Measurements from ENCODE around the gene SLC30A4.
A peak's percentile ranks its signal among the peaks of the same experiment; 100 is the strongest.

Gene SLC30A4

DNA sequence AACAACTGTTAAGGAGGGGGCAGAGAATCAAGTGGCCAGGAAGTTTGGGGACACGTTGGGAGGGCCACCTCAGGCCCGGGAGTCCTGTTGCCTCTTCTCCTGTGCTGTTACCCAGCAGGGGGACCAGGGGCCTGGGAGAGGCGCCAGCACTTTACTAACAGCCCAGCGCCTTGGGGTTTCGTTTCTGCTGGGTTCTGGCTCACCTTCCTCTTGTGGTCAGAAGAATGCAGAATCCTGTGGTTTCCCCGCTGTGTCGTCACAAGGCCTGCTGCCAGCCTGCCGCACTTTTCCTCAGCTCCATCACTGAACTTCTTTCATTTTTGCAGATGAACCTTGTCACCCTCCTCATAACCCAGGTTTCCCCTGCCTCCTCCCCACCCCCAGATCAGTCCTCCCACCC is 67.7 kb downstream of the SLC30A4 start:
- peak in 19 of 56 donors; percentile 2 to 58 (median 16) for DNase-seq

DNA sequence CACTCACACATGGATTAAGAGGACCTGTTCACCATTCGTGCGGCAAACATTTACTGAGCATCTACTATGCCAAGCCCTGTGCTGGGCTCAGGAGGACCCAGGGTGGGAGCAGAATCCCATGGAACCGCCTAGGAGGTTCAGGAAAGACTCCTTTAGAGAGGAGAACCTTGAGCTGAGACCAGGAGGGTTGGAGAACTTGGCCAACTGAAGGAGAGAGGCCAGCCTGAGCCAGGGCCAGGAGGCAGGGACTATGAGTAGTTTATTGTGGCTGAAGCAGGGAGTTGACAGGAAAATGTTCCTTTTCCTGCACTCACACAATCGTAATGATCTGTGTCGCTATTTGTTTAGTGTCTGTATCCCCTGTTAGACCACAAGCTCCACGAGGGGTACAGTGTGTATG is 71.3 kb downstream of the SLC30A4 start:
- no peak for DNase-seq

DNA sequence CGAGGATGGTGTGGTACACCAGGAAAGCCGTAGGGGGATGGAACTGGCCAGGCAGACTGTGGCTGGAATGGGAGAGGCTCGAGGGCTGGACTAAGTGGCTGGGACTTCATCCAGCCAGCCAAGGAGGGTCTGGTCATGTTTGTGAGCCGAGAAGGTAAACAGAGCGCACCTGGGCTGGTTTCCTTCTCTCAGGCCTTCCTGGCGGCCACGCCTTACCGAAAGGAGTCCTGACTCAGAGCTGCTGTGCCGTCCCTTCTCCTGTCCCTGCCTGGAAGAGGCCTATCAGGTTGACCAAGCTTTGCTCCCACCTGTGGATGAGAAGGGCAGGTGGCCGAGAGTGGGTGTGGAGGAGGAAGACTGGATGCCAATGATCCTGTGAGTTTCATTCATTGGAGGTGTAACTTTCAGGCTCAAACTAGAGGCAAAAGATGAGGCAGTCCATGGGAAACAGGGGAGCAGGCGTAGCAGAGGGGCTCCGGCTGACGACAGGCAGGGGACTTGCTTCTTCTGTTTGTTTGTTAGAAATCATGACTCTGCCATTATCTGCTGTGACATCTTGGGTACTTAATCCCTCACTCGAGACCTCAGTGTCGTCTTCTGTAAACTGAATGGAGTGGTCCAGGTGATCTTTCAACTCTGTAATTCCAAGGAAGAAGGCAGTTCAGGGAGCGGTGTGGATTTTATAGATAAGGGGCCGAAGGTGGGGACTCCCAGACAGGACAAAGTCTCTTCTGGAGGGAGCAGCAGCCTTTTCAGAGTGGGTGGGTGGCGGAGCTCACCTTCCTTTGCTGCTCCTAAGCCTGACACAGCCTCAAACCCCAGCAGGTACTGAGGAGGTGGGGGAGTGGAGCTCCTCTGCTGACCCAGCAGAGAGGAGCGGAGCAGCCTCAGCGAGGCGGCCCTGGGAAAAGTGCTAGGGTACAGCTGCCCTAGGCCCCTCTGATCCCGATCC is 72.4 kb downstream of the SLC30A4 start:
- DNase-seq = no peak

DNA sequence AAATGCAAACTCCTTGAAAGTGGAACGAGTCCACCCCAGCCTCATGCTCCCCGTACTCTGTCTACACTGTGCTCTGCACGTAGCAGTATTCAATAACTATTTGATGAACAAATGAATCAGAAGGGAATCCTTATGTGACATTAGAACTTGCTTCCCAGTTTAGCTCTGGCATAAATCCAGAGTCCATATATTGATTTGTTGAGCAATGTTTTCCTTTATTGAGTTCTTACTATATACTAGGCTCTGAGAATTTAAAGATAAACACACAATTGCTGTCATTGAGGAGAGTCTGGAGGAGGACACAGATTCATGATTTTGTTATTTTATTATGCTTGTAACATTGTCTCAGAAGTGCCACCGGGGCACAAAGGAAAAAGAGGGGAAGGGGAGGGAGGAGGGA is 73.2 kb downstream of the SLC30A4 start:
- DNase-seq = no peak

DNA sequence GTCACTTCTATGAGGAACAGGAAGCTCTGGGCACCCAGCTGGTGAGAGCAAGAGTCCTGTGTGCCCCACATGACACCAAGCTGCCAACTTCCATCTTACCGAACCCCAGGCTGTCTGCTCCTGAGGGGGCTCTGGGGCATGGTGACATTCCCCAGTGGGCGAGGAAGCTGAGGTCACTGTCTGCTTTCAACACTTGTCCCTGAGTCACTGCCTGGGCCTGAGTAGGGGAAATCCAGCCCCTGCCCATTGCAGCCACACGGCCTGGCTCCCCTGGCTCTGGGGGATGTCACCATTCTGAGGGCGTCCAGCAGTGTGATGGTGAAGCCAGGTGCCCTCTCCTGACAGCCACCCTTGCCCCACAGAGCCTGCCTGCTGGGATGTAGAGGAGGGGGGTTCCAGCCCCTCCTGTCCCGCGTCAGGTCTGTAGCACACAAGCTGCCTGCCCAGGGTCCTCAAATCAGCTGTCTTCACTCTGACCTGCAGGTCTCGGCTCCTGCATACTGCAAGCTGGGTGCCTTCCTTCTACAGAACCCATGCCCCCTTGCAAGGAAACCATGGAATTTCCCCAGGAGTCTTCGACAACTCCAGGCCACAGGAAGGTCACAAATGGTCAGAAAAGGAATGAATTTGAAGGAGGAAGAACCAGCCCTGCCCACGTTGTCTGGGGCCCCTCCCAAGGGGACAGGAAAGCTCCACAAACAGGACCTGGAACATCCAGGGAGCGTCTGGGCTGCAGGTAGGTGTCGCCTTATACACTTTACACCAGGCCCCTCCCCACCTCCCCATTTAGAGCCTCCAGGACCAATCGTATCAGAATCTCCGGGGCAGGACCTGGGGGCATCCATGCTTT is 74.3 kb downstream of the SLC30A4 start:
- DNase-seq = peak in 1 of 56 donors; percentile 10

DNA sequence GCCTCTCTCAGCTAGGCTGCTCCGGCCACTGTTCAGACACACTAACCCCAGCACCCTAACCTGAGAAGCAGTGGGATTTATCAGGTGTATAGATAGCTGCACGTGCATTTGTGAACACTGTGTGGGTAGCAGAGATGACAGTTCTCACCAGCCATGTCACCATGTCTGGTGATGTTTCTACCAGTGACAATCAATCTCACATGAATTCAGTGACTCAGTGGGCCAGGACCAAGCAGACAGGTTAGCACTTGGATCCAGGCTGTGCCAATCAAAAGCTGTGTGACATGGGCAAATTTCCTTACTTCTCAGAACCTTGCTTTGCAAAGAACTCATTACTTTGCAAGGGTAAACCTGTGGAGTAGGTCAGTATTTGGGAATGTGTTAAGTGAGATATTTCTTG is 78.9 kb downstream of the SLC30A4 start:
- DNase-seq = no peak

DNA sequence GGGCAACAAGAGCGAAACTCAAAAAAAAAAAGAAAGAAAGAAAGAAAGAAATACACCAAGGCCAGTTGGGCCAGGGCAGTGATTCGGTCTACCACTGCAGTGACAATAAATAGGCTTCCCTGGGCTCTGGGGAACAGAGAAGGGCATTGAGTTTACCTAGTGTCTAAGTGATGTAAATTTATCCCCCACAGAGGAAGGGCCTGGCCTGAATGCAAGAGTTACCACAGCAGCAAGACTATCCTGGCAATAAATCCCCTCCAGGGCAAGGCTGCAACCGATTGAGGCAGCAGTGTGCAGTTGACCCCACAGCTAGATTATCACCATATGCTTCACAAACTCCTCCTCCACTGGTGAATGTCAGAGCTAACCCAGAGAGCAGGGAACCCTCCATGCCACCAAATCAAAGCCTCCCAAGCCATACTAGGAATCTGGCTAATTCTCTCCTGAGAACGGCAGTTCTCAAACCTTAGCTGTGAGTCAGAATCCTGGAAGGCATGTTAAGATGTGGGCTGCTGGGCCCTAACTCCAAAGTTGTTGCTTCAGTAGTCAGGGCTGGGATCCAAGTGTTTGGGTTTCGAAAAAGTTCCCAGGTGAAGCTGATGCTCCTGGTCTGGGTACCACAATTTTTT is 79.9 kb downstream of the SLC30A4 start:
- DNase-seq = no peak

DNA sequence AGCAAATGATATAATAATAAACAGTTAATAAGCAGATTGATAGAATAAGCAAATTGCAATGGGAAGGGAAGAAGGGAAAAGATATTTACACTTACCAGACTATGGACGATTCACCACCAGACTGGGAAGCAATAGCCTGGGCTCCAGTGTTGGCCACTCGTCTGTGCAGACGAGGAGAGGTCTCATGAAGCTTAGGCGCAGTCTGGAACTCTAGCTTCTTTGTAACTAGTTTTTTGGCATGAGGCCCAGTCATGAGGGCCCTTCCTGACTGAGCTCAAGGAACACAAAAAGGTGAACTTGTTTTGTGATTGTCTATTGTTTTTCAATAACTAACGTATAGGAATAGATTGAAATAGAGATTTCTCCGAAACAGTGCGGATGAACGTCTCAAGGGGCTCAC is 80.9 kb downstream of the SLC30A4 start:
- no peak for DNase-seq

DNA sequence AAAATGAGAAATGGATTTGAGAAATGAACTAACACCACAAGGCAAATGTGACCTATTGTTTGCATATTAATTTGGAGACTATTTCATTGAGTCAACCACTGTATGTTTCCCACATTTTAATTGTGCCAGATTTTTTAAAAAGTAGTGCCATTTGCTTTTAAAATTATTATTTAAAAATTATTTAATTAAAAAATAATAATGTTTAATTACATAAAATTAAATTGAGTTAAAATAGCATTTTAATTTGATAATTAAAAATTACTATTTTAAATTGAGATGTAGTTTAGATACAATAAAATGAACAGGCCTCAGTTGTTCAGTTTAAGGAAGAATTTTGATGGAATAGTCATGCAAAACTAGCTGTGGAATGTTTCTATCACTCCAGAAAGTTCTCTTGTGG is 81.5 kb downstream of the SLC30A4 start:
- no peak for DNase-seq

DNA sequence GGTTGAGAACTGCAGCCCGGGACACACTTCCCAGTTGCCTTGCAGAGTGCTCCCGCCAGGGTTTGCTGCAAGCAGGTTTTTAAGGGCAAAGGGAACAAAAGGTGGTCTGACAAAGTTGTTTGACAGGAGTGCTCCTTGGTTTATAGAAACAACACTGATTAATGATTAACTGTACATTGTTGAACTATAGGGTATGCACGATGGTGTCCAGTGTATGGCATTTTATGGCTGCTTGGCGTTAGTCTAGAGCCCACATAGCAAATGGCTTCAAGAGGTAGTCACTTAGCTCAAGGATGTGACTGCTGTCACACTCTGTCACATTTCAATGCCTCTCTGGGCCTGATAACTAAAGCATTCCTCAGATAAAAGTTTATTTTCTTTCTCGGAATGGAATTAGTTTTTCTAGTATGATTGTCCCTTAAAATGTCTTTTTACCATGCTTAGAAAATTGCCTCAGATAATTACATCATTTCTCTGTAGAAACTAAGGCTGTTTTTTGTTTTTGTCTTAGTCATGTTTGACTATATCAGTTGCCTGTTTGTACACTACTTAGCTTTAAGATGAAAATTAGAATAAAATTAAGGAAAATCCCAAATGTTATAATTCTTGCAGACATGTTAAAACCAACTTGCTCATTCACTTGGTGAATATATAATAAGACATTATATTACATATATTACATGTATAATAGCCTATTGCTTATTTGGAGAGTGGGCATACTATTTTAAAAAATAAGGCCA is 82.9 kb downstream of the SLC30A4 start:
- DNase-seq = no peak

DNA sequence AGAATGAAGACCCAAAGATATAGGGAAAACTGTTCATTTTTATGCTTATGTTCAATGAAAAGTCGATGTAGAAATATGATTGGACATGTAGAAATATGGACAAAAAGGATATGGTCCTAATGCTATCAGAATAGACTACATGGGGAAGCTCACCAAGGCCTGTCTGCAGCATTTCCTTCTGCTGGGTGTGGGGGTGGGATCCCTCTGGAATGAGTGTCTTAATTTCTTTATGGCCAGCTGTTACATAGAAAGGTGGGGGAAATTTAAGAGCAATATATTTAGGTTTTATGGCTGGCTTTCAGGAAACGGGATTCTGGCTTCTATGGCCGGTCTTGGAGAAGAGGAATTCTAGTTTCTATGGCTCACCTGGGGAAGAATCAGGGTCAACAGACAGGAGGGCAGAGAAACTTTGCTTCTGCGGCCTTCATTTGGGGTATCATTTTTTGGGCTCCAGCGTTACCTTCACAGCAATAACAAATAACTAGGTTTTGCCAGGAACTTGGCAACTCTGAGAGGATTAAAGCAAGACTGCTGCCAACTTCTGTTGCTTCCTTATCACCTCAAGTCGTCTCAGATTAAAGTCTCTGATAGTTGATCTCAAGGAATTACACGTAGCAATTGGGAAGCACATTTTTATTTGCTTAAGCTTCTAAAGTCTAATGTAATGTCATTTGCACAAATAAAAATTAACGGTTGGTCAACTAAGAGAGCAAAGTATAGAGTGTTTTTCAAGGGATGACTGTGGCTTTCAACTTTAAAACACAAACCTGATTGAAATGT is 87.2 kb downstream of the SLC30A4 start:
- DNase-seq = no peak

DNA sequence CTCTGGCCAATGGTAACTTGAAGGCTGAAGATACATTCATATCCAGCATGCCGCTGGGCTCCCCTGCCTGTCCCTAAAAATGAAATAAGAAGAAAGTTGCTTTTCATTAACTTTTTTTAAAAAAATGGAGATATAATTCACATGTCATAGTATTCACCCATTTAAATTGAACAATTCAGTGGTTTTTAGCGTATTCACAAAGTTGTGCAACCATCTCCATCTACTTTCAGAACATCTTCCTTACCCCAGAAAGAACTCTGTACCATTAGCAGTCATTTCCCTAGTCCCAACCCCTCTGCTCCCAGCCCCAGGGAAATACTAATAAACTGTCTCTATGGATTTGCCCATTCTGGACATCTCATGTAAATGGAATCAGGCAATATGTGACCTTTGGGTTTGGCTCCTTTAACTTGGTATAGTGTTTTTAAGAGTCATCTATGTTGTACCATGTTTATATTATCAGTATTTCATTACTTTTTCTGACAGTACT is 88.4 kb downstream of the SLC30A4 start:
- DNase-seq = no peak

DNA sequence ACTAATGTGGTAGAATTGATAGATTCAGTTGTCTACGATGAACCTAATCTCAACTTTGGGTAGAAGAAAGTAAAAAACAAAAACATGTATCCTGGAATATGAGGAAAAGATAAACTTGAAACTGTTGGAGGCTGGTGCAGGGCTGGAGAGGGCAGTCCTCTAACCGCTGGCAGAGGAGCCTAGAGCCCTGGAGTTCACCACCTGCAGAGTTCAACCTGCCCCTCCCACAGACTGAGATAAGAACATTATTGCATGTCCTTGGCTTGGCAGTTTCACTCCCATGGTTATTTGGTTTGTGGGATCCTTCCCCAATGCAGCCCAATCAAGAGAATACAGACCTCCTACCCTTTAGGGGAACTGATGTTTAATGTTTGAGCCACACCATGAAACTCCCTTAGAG is 91.0 kb downstream of the SLC30A4 start:
- DNase-seq = no peak

DNA sequence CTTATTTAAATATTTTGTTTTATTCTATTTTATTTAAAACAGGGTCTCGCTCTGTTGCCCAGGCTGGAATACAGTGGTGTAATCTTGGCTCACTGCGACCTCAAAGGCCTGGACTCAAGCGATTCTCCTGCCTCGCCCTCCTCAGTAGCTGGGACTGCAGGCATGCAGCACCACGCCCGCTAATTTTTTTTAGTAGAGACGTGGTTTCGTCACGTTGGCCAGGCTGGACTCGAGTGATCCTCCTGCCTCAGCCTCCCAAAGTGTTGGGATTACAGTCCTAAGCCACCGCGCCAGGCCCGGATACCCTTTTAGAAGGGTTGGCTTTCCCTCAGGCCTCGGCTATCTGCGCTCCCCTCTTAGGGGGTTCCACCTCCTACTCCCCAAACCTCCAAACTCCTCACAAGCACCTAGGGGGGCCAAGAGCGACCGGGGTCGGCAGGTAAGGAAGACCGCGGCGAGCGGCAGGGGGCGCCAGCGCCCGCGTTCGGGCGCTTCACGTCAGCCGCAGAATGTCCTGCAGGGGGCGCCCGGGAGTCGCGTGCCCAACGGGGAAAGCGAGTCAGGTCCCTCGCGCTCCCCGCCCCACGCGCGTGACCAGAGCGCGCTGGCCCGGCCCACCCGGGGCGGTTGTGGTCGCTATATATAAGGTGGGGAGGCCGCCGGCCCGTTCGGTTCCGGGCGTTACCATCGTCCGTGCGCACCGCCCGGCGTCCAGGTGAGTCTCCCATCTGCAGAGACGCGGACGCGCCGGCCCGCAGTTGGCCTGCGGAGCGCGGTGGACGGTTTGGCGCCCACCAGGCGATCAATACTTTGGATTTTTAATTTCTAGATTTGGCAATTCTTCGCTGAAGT is 92.4 kb downstream of the SLC30A4 start:
- peak in 42 of 56 donors; percentile 2 to 81 (median 30) for DNase-seq

All from nucleus accumbens (tissue), 56 donors.